ENCODE data around the gene HJURP.

DNA sequence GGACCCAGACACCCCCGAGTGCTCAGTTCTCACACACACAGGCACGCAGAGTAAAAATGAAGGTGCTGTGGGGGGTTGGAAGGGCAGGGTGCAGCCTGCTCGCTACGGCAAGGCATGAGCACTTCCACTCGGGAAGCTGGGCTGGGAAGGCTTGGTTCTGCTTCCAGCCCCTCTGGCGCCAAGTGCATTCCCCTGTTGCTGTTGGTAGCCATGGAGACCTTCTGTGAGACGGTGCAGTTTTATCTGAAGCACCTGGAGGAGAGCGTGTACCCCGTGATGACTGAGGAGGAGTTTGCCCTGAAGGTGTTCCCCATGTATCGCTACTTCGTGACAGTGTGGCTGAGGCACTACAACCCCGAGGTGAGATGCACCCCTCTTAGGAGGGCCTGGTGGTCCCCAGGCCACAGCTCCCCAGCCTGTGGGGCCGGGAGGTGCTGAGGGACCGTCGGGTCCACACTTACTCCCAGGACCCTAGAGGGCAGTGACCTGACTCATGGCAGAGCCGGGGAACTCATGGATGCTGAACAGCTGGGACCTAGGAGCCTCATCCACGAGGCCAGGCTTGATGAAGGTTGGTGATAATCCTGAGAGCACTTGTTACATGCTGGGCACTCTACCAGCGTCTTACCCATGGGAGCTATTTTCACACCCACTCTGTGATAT, 60.7 kb downstream of the HJURP start:
- TF ChIP-seq CTCF (conservative IDR thresholded peaks at IDR 0.05; ENCODE audit: low read length) (no peak), EZH2phosphoT487 (IDR thresholded peaks at IDR 0.05; ENCODE audit: borderline replicate concordance) (no peak)
